SJCRH30 (cell line): ENCODE results near the gene DOCK4. TPM values are rescaled to one million over a fixed set of nuclear protein-coding genes. Genes with fewer than 3 reads are reported as not detected.
"Not testable (repeated sequence)": the region's sequence is repeated elsewhere in the genome, so short reads cannot be mapped to it uniquely, and the experiment has no call there.

Experiments
- DNase-seq, 2 experiments: peaks; one replicate each; pipeline ENCODE4 v3.0.0-alpha.2; 2015 to 2020
- H3K27ac ChIP-seq: fragments of 250-450 bp; sonication (Bioruptor Pico); 2 replicates; pipeline ENCODE4 v1.5.1; 2020; ENCODE audit warnings: mild to moderate bottlenecking, moderate library complexity
- H3K27me3 ChIP-seq: fragments of 250-450 bp; sonication (Bioruptor Pico); 2 replicates; pipeline ENCODE4 v1.5.1; 2020; ENCODE audit warnings: mild to moderate bottlenecking, moderate library complexity
- H3K36me3 ChIP-seq: fragments of 250-450 bp; sonication (Bioruptor Pico); 2 replicates; pipeline ENCODE4 v1.5.1; 2020; ENCODE audit warnings: mild to moderate bottlenecking, moderate library complexity
- H3K4me1 ChIP-seq: fragments of 250-450 bp; sonication (Bioruptor Pico); 2 replicates; pipeline ENCODE4 v1.5.1; 2020; ENCODE audit warnings: mild to moderate bottlenecking, moderate library complexity
- H3K4me3 ChIP-seq: fragments of 250-450 bp; sonication (Bioruptor Pico); 2 replicates; pipeline ENCODE4 v1.5.1; 2020; ENCODE audit warnings: mild to moderate bottlenecking, moderate library complexity
- H3K9me3 ChIP-seq: fragments of 250-450 bp; sonication (Bioruptor Pico); replicated peaks from 2 replicates; pipeline ENCODE4 v1.5.1; 2020; ENCODE audit warnings: mild to moderate bottlenecking, moderate library complexity
- total RNA-seq: library from RNA; depleted of rRNA; stranded (reverse); fragments of >200 nt; shearing (Covaris generic); gene quantifications from 2 replicates; pipeline ENCODE4 v1.2.3, GENCODE V29; 2014

The DOCK4 gene
- total RNA-seq, 1 experiment from 2014 or later, result 11.4 TPM

GRCh38 chr7:111919164-111919563 is 287.0 kb downstream of the DOCK4 start:
- DNase-seq, result no peak
- Histone ChIP-seq H3K27ac (no peak overlapping the region), H3K4me3 (no peak overlapping the region), H3K27me3 (no peaks in the 10 kb centered on the region), H3K9me3 (no peaks in the 10 kb centered on the region), H3K4me1 (peaks cover 6% of the 10 kb centered on the region; the same call in 1 of the 2 replicates), H3K36me3 (no peaks in the 10 kb centered on the region)

GRCh38 chr7:111918461-111918860 is 287.7 kb downstream of the DOCK4 start:
- DNase-seq, result no peak
- Histone ChIP-seq H3K27ac (no peak overlapping the region), H3K4me1 (peaks cover 6% of the 10 kb centered on the region; the same call in 1 of the 2 replicates), H3K27me3 (no peaks in the 10 kb centered on the region), H3K9me3 (no peaks in the 10 kb centered on the region), H3K36me3 (no peaks in the 10 kb centered on the region), H3K4me3 (no peak overlapping the region)

- H3K27me3 ChIP-seq, H3K4me1 ChIP-seq, H3K9me3 ChIP-seq, H3K36me3 ChIP-seq, H3K4me3 ChIP-seq, H3K27ac ChIP-seq, DNase-seq: not testable (repeated sequence)
Measured at GRCh38 chr7:111917404-111917803, 288.8 kb downstream of the DOCK4 start.

- no peaks in the 10 kb centered on the region for H3K36me3 ChIP-seq
- no peak overlapping the region for H3K4me3 ChIP-seq
- no peaks in the 10 kb centered on the region for H3K4me1 ChIP-seq
- H3K27ac ChIP-seq, result no peak overlapping the region
- H3K27me3 ChIP-seq, result no peaks in the 10 kb centered on the region
- no peaks in the 10 kb centered on the region for H3K9me3 ChIP-seq
- no peak for DNase-seq
Measured at GRCh38 chr7:111914291-111914690, 291.9 kb downstream of the DOCK4 start.

- Histone ChIP-seq H3K4me1 (no peaks in the 10 kb centered on the region), H3K36me3 (no peaks in the 10 kb centered on the region), H3K27ac (no peak overlapping the region), H3K4me3 (no peak overlapping the region), H3K9me3 (no peaks in the 10 kb centered on the region), H3K27me3 (no peaks in the 10 kb centered on the region)
- no peak for DNase-seq
Measured at GRCh38 chr7:111911166-111911961, 294.8 kb downstream of the DOCK4 start.

GRCh38 chr7:111910656-111911055 is 295.5 kb downstream of the DOCK4 start:
- no peaks in the 10 kb centered on the region for H3K9me3 ChIP-seq

GRCh38 chr7:111908673-111909072 is 297.5 kb downstream of the DOCK4 start:
- H3K9me3 ChIP-seq, H3K27ac ChIP-seq, DNase-seq, H3K36me3 ChIP-seq, H3K27me3 ChIP-seq, H3K4me1 ChIP-seq, H3K4me3 ChIP-seq: not testable (repeated sequence)

More at GRCh38 chr7:111910656-111911055, 295.5 kb downstream of the DOCK4 start:
- no peak overlapping the region for H3K27ac ChIP-seq
- H3K36me3 ChIP-seq, result no peaks in the 10 kb centered on the region
- no peaks in the 10 kb centered on the region for H3K4me1 ChIP-seq
- no peak overlapping the region for H3K4me3 ChIP-seq
- H3K27me3 ChIP-seq, result no peaks in the 10 kb centered on the region
- no peak for DNase-seq

GRCh38 chr7:111903797-111904196 is 302.4 kb downstream of the DOCK4 start:
- no peak for DNase-seq

GRCh38 chr7:111903016-111903415 is 303.2 kb downstream of the DOCK4 start:
- H3K4me3 ChIP-seq, result no peak overlapping the region
- no peaks in the 10 kb centered on the region for H3K36me3 ChIP-seq
- no peak for DNase-seq
- H3K27me3 ChIP-seq, result no peaks in the 10 kb centered on the region
- no peaks in the 10 kb centered on the region for H3K9me3 ChIP-seq
- no peaks in the 10 kb centered on the region for H3K4me1 ChIP-seq
- H3K27ac ChIP-seq, result no peak overlapping the region

More at GRCh38 chr7:111903797-111904196, 302.4 kb downstream of the DOCK4 start:
- no peak overlapping the region for H3K27ac ChIP-seq
- no peak overlapping the region for H3K4me3 ChIP-seq
- H3K27me3 ChIP-seq, result no peaks in the 10 kb centered on the region
- no peaks in the 10 kb centered on the region for H3K9me3 ChIP-seq
- no peaks in the 10 kb centered on the region for H3K36me3 ChIP-seq
- H3K4me1 ChIP-seq, result no peaks in the 10 kb centered on the region

GRCh38 chr7:111900283-111900682 is 305.9 kb downstream of the DOCK4 start:
- Histone ChIP-seq H3K9me3 (no peaks in the 10 kb centered on the region), H3K27ac (no peak overlapping the region), H3K4me3 (no peak overlapping the region), H3K27me3 (no peaks in the 10 kb centered on the region), H3K4me1 (no peaks in the 10 kb centered on the region), H3K36me3 (no peaks in the 10 kb centered on the region)
- no peak for DNase-seq

GRCh38 chr7:111895049-111895448 is 311.1 kb downstream of the DOCK4 start:
- Histone ChIP-seq H3K36me3 (no peaks in the 10 kb centered on the region), H3K27me3 (no peaks in the 10 kb centered on the region), H3K27ac (no peak overlapping the region), H3K9me3 (no peaks in the 10 kb centered on the region), H3K4me1 (no peaks in the 10 kb centered on the region), H3K4me3 (no peak overlapping the region)
- no peak for DNase-seq

- no peaks in the 10 kb centered on the region for H3K36me3 ChIP-seq
- H3K27ac ChIP-seq, result no peak overlapping the region
- H3K9me3 ChIP-seq, result no peaks in the 10 kb centered on the region
- DNase-seq, result no peak
- no peaks in the 10 kb centered on the region for H3K4me1 ChIP-seq
- no peak overlapping the region for H3K4me3 ChIP-seq
- H3K27me3 ChIP-seq, result no peaks in the 10 kb centered on the region
Measured at GRCh38 chr7:111894518-111894917, 311.7 kb downstream of the DOCK4 start.

GRCh38 chr7:111893190-111893589 is 313.0 kb downstream of the DOCK4 start:
- Histone ChIP-seq H3K9me3 (no peaks in the 10 kb centered on the region), H3K36me3 (no peaks in the 10 kb centered on the region), H3K4me1 (no peaks in the 10 kb centered on the region), H3K27ac (no peak overlapping the region), H3K4me3 (no peak overlapping the region), H3K27me3 (no peaks in the 10 kb centered on the region)
- no peak for DNase-seq

GRCh38 chr7:111892588-111892987 is 313.6 kb downstream of the DOCK4 start:
- H3K4me1 ChIP-seq, result no peaks in the 10 kb centered on the region
- H3K36me3 ChIP-seq, result no peaks in the 10 kb centered on the region
- no peak overlapping the region for H3K4me3 ChIP-seq
- no peaks in the 10 kb centered on the region for H3K27me3 ChIP-seq
- no peak overlapping the region for H3K27ac ChIP-seq
- DNase-seq, result no peak
- H3K9me3 ChIP-seq, result no peaks in the 10 kb centered on the region

- Histone ChIP-seq H3K36me3 (no peaks in the 10 kb centered on the region), H3K27ac (no peak overlapping the region), H3K4me1 (no peaks in the 10 kb centered on the region), H3K4me3 (no peak overlapping the region), H3K9me3 (no peaks in the 10 kb centered on the region), H3K27me3 (no peaks in the 10 kb centered on the region)
- DNase-seq, result no peak
Measured at GRCh38 chr7:111887734-111888133, 318.5 kb downstream of the DOCK4 start.

GRCh38 chr7:111886233-111886632 is 320.0 kb downstream of the DOCK4 start:
- Histone ChIP-seq H3K27me3 (no peaks in the 10 kb centered on the region), H3K9me3 (no peaks in the 10 kb centered on the region), H3K27ac (no peak overlapping the region), H3K36me3 (no peaks in the 10 kb centered on the region), H3K4me1 (no peaks in the 10 kb centered on the region), H3K4me3 (no peak overlapping the region)
- DNase-seq, result no peak
